HPDE6-E6E7 (cell line): ENCODE measurements around the gene OMD.

ENCODE experiments used
- DNase-seq: peaks from one replicate; pipeline ENCODE4 v3.0.0; 2011; ENCODE audit warnings: missing footprints; ENCODE audit errors: extremely low spot score

Gene OMD

GRCh38 chr9:92373167-92373566, 51.1 kb downstream of the OMD start:
- DNase-seq = no peak

DNA sequence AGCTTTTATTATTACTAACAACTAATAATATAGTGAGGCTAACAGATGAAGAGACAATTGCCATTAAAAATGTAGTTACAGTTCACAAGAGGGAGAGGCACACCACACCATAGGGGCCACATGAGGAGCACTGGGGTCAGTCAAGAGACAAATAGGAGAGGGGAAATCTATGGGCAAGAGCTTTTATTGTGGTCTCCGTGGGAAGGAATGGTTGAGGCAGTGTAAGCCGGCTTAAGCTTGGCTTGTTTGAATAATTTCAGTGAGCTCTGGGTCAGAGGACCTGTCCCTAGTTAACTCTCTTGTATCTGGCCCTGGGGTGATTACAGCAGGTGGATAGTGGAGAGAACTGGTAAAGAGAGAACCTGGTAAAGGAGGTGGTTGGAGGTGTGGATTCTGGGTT, 55.2 kb downstream of the OMD start:
- DNase-seq = no peak
